SK-MEL-5 (cell line): ENCODE results near the gene CEP55. TPM values are rescaled to one million over a fixed set of nuclear protein-coding genes. Genes with fewer than 3 reads are reported as not detected.

Experiments used
- DNase-seq: peaks from one replicate; pipeline ENCODE4 v3.0.0-alpha.2; 2016; ENCODE audit warnings: low read depth, low spot score
- in situ Hi-C: cut with HindIII; loops from 2 replicates; pipeline ENCODE4 v1.10.0; 2016; ENCODE audit warnings: low sequenced_read_pairs, high pct_unique_total_duplicates, low pct_unique_long_range_greater_than_20kb
- total RNA-seq: library from RNA; depleted of rRNA; stranded (reverse); fragments of >200 nt; shearing (Covaris generic); gene quantifications from 2 replicates; pipeline ENCODE4 v1.2.3, GENCODE V29; 2014

CEP55 gene
- total RNA-seq, 1 experiment from 2014 or later = 30.1 TPM

DNA sequence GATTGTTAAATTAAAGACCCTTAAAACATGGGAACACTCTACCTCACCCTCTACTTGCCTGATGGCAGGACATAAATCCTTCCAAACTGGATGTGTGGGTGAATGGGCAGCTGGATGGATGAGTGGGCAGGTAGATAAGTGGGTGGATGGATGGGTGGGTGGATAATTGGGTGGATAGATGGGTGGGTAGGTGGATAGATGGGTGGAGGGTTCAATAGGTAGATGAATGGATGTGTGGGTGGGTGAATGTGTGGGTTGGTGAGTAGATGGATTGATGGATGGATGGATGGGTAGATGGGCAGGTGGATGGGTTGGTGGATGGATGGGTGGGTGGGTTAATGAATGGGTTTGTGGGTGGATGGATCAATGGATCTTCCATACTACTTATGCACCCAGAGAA is 51.1 kb downstream of the CEP55 start:
- DNase-seq = no peak
- in situ Hi-C loops = no loop called here

DNA sequence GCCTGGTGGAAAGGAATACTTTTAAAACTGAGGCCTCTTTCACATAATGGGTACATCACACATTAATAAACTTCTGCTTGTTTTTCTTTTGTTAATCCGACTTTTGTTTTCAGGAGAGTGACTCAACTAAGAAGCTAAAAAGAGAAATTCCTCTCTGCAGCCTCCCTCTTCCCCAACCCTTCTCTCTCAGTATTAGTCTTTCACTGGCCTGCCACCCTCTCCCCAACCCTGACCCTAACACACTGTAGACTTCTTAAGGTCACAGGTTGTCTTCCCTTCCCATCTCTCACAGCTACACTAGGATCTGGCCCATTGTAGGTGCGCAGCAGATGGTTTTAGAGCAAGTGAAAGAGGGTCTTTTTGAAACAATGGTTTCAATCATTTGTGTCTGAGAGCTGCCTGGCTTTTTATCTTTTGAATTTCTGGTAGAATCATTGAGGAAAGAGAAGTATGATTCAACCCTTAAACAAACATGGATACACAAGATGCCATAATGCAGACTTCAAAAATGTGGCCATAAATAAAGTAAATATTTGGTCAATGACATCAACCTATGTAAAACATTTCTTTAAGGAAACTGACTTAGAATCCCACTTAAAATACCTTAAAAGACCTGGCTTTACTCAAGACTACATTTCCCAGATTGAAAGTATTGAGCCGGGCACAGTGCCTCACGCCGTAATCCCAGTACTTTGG is 52.1 kb downstream of the CEP55 start:
- in situ Hi-C loops = no loop called here
- no peak for DNase-seq

DNA sequence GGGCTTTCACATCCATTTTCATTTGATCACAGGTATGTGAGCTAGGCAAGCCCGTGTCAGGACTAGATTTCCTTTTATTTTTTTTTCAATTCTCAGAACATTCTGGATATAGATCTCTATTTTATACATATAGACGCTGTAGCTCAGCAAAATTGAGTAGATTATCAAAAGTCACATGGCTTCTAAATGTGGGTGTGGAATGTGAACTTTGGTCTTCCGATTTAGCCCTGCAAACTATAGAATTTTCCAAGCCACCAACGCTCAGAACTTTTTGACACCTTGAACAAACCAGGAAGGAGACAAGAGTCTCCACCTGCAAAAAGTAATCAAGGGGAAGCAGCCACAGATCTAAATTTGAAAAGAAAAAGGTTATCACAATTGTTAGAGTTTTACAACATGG is 54.2 kb downstream of the CEP55 start:
- no peak for DNase-seq
- in situ Hi-C loops = no loop called here

DNA sequence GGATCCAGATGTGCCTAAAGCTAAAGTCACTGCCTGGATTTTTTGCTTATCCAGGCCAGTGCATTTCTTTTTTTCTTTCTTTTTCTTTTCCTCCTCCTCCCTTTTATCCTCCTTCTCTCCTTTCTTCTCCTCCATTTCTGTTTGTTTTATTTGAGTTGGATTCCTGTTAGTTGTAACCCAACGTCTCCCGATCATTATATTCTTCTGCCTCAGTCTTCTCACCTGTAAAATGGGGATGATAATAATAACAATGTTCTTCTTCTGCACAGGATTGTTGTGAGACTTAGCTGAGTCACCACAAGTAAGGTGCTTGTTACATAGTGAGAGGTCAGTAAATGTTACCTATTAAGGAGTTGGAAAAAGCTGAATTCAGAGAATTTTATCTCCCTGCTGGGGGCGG is 56.4 kb downstream of the CEP55 start:
- in situ Hi-C loops = no loop called here
- DNase-seq = no peak

DNA sequence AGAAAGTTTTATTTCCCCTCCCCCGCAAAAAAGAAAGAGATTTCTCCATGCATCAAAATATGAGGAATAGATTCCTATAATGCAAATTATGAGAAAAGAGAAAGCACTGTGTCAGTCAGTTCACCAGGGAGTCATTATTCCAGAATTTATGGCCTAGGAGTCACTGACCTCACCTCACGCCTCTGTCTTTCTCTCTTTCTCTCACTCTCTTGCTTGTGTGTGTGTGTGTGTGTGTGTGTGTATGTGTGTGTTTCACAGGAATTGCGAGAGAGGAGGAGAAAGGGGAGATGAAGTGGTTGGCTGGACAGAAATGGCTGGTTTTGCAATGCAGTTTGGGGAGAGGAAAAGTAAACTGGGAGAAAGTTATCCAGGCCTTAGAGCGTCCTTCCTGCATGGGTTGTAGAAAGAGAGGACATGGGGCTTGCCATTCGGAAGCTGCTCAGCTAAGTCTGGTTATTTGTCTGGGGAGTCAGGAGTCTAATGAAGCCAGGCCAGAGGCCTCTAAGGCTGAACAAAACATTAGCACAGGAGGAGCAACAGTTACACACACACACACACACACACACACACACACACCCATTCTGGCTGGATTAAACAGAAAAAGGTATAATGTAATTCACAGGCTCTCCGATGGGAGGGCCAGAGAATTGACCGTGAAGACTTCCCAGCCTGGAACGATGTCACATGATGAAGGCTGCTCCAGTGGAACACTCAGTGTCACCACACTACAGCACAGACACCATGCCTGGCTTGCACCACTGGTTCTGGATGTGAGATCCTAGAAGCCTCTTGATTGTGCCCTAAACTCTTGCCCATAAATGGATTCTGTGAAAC is 57.3 kb downstream of the CEP55 start:
- in situ Hi-C loops = no loop called here

DNA sequence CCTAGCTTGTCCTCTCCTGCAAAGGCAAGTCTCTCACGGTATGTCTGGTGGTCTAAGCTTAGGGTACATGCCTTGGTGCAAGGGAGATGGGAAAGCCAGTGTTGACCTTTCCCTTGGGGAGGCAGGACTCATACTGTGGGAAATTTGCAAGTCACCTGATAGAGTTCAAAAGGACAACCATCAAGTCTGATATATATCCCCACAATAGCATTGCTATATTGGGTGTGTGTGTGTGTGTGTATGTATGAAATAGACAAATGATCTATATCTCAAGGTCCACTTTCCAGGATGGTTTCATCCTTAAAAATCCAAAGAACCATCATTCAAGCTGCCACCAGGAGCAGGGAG is 57.9 kb downstream of the CEP55 start:
- in situ Hi-C loops = no loop called here
- no peak for DNase-seq

More for the DNA sequence above, 57.3 kb downstream of the CEP55 start:
- no peak for DNase-seq

DNA sequence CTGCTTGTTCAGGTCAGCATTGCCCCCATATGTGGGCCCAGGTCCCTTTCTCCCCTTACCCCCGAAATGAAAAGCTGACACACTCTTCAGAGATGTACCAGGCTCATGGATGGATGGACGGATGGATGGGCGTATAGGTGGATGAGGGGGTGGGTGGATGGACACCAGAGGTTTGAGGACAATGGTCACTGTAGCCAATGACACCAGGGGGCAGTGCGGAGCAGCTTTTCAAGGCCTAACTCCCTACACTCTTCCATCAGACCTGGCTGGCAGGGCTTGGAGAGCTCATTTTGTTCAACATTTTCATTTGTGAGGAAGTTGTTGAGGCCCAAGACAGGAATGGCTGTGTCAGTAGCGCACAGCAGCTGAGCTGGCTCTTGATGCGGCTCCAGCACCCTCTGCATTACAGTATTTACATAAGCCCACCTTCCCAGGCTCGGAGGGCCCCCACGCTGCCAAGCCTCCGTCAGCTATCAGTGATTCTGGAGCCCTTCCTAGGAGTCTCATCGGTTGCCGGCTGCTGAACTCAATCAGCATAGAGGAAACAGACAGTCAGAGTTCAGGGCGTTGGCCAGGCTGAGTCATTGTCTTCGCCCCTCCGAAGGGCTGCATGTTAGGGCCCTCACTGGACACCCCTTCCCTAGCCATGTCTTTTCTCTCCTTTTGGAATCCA is 58.5 kb downstream of the CEP55 start:
- in situ Hi-C loops = no loop called here
- peak; percentile 79 for DNase-seq

DNA sequence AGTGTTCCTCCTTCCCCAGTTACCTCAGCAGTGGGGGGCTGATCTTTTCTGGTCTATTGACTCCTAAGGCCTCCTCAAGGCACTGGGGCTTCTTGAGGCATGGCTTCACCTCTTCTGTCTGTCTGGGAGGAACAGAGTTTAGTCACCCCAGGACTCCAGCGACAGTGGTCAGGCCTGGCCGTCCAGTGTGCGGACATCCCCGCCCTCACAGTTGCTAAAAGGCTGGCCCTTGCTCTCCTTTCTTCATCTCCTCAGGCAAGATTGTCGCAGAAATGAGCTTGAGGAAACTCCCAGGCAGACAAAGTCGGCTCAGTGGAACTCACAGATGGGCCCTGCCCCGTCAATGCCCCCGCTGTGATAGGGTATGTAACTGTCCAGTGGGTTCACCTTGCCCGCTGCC is 63.1 kb downstream of the CEP55 start:
- in situ Hi-C loops = no loop called here
- no peak for DNase-seq

DNA sequence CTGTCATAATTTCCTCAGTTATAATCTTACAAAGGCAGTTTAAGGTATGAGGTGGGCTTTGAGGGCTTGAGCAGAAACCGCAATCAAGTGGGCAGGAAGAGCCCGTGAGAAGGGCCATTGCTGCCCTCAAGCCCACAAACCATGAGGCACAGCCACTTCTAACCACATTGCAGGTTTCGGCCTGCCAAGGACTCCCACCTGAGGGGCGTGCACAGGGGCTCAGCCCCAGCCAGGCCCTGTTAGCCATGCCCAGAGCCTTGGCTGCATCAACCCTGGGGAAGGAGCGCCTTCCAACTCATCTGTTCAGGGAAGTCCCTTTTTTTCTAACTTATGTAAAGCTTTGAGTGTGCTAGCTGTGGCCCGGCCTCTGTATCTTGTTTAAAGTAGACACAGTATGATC is 64.1 kb downstream of the CEP55 start:
- in situ Hi-C loops = no loop called here
- DNase-seq = no peak

DNA sequence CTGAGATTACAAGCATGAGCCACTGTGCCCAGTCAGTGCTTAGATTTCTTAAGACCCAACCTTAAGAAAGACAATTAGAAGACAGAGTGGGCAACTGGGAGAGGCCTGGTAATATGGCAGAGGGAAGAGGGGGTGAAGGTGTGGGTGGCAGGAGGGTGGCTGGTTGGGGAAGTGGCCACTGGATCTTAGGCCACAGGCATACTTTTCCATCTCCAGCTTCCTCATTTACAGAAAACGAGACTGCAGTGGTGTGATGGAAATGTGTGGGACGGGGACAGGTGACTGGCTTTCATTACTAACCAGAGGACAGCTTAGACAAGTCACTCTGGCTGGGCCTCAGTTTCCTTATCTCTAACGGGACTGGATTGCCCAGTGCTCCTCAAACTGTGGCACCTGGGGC is 69.0 kb downstream of the CEP55 start:
- no peak for DNase-seq
- in situ Hi-C loops = no loop called here

DNA sequence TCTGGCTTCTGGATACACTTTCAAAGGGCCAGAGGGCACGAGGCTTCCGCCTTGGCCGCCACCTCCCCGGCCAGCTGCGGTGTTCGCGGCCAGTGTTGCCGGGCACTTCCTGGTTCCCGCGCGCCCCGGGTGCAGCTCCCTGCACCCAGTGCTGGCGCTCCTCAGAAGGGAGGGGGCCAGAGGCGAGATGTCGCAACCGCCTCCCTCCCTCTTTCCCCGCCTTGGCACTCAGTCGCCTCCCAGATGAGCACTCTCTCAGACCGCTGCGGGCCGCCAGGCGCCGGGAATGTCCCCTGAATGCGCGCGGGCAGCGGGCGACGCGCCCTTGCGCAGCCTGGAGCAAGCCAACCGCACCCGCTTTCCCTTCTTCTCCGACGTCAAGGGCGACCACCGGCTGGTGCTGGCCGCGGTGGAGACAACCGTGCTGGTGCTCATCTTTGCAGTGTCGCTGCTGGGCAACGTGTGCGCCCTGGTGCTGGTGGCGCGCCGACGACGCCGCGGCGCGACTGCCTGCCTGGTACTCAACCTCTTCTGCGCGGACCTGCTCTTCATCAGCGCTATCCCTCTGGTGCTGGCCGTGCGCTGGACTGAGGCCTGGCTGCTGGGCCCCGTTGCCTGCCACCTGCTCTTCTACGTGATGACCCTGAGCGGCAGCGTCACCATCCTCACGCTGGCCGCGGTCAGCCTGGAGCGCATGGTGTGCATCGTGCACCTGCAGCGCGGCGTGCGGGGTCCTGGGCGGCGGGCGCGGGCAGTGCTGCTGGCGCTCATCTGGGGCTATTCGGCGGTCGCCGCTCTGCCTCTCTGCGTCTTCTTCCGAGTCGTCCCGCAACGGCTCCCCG is 70.2 kb downstream of the CEP55 start, which contains the start of gene FFAR4:
Gene FFAR4, plus strand, starts transcription at position 231 of the 842 bp plus-strand sequence. Its CDS starts 56 bp downstream, at position 287.
- in situ Hi-C loops = no loop called here

DNA sequence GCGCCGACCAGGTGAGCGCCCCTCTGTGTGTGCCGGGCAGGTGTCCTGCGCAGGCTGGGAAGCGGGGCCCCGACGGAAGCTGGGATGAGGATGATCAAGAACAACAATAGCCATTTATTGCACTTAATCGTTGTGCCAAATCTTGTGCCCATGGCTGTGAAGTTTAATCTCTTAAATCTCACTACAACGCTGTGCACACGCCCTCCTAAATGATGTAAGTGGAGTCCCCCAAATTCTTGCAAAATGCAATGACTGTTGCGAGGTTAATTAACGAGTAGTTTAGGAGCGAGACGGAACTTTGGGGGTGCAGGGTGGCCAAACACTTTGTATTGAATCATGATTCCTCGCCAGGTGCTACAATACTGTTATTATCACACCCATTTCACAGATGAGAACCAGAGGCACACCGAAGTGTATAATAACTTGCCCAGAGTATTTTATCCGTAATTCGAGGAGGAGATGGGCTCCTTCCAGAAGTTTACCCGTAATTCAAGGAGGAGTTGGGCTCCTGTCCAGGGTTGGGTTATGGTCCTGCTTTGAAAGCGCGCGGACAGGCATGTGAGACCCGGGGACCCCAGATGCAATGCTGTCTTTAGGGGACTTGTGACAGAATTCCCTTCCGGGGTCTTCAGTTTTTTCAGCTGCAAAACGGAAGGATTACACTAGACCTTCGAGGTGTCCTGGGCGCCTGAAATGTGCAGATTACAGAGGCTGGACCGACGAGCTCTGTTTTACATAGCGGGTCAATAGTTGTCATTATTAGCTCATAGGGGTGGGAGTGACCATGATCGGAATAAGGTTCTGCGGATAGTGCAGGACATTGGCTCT is 71.1 kb downstream of the CEP55 start:
- in situ Hi-C loops = no loop called here

More for the DNA sequence above, 70.2 kb downstream of the CEP55 start, which contains the start of gene FFAR4:
- no peak for DNase-seq

DNA sequence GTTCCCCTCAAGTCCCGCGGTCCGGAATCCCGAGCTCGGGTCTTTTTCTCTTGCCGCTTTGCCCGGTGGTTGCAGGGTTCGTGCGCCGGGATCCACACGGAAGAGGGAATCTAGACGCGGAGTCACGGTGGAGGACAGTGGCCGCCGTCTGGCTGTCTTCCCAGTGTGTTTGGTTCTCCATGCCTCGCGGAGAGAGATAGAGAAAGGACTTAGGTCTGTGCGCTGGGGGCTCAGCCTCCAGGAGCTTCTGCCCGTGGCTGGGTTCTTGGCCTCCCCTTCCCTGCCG is 71.6 kb downstream of the CEP55 start:
- in situ Hi-C loops = no loop called here
- no peak for DNase-seq

More for the DNA sequence above, 71.1 kb downstream of the CEP55 start:
- no peak for DNase-seq

DNA sequence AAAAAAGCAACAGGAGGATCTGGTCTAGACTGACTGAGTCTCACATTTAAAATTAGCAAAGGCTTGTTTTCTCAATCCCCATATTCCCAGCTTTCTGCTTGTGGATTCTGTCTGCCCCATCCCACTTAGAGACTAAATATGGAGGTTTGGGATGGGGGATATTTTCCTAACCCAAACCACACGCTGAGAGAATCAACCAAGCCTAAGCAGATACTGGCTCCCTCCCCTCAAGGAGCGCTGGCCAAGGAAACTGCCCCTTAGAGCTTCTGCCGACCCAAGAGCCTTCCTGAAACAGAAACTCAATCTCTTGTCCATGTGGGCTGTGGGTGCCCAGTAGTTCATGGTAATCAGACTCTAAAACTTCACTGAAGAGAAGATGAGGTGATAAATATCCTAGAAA is 74.0 kb downstream of the CEP55 start:
- in situ Hi-C loops = no loop called here
- DNase-seq = no peak

DNA sequence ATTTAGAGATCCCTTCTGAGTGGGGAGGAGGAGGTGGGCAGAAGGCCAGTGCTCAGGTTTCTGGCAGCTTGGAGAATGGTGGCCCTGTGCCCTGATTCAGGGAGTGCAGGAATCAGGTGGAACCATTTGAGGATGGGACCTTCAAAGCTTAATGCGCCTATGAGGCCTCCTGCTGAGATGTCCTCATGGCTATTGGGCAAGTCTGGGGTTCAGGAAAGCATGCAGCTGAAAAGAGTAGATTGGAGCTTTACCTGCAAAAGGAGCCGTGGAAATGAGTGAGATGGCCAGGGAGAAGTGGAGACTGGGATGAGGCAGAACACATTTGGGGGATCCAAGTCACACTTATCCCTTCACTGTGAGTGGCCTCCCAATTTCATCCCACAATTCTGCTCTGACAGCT is 76.2 kb downstream of the CEP55 start:
- DNase-seq = no peak
- in situ Hi-C loops = no loop called here

DNA sequence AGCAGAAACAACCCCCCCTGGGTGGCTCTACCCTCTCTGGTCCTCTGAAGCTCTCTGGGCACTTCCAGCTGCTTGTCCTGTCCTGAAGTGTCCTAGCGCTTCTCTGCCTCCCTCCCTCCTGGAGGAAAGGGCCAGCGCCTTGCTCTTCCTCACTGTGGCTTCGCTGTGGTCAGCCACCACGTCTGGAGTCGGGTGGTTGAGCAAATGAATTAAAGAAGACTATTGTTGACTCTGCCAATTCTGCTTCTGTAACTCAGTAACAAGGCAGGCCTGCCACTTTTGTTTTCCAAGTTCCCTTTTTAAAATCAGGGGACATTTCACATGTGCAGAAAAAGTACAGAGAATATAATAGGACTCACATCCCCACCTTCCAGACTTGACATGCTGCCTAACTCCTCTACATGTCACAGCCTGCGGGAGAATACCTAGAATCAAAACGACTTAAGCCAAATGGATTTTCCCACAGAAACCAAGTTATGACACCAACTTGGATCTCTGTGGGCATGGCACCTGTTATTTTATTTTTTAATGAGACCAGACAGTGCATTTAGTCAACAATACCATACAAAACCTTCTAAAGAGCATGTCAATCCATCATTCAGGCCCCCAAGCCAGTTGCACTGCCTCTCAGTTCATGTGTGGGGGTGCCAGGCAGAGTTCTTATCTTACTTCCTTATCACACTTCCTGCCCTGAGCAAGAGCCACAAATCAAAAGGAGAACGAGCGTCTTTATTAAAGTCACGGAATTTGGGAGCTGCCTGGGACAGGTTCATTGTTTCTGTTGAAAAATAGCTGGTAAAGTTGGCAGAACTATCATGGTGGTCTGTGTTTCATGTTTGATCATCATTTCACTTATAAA is 76.9 kb downstream of the CEP55 start:
- DNase-seq = no peak
- in situ Hi-C loops = no loop called here
